Transverse colon (tissue), 4 donors: ENCODE data around the gene PLCXD3. TPM values are rescaled to one million over a fixed set of nuclear protein-coding genes. Genes with fewer than 3 reads are reported as not detected.

ENCODE experiments used
- DNase-seq: peaks from one replicate; pipeline ENCODE4 v3.0.0-alpha.2; 2019
- H3K27ac ChIP-seq, 4 donors: fragments of 200-600 bp; sonication (generic); 2 replicates each; pipeline ENCODE4 v1.5.1; 2016 to 2018; ENCODE audit warnings: inconsistent platforms in 4 of 4
- H3K27me3 ChIP-seq: fragments of 200-600 bp; sonication (generic); 2 replicates; pipeline ENCODE4 v1.5.1; 2017; ENCODE audit warnings: inconsistent platforms
- H3K36me3 ChIP-seq, 4 donors: fragments of 200-600 bp; sonication (generic); 2 replicates each; pipeline ENCODE4 v1.5.1; 2017 to 2019; ENCODE audit warnings: inconsistent platforms in 4 of 4
- H3K4me1 ChIP-seq, 4 donors: fragments of 200-600 bp; sonication (generic); 2 replicates each; pipeline ENCODE4 v1.5.1; 2017 to 2020; ENCODE audit warnings: inconsistent platforms in 4 of 4
- H3K4me3 ChIP-seq, 4 donors: fragments of 200-600 bp; sonication (generic); 1 replicate in 1 of 4; 2 replicates in 3 of 4; pipeline versions ENCODE4 v1.5.1 to v1.6.1; 2017 to 2019; ENCODE audit warnings: inconsistent platforms in 4 of 4
- H3K9me3 ChIP-seq, 2 donors: fragments of 200-600 bp; sonication (generic); 2 replicates each; pipeline ENCODE4 v1.5.1; 2017 to 2019; ENCODE audit warnings: inconsistent platforms in 2 of 2
- CTCF ChIP-seq, 5 experiments: fragments of 200-600 bp in 3 of 5; fragments of 450-650 bp in 2 of 5; sonication (generic) in 3 of 5; IDR thresholded peaks; 1 replicate in 2 of 5; 2 replicates in 3 of 5; pipeline ENCODE4 v1.5.1; 2016 to 2017; ENCODE audit warnings: antibody characterized with exemption in 5 of 5, inconsistent platforms in 3 of 5, mild to moderate bottlenecking in 2 of 5, moderate library complexity in 1 of 5
- EP300 ChIP-seq: sonication (generic); formaldehyde crosslinking; IDR thresholded peaks from one replicate; pipeline ENCODE4 v1.6.1; 2017; ENCODE audit warnings: antibody characterized with exemption, low read depth
- POLR2A ChIP-seq: fragments of 450-650 bp; IDR thresholded peaks from one replicate; pipeline ENCODE4 v1.6.1; 2016; ENCODE audit warnings: antibody characterized with exemption, mild to moderate bottlenecking, moderate library complexity
- POLR2AphosphoS5 ChIP-seq, 3 donors: sonication (generic); formaldehyde crosslinking; IDR thresholded peaks; one replicate each; pipeline ENCODE4 v1.6.1; 2016; ENCODE audit warnings: antibody characterized with exemption in 3 of 3
- WGBS, 2 donors: methylation state at CpG; one replicate each; pipeline ENCODE4 v1.1.5; 2018; ENCODE audit warnings: low coverage in 1 of 2; 5-methylcytosine and 5-hydroxymethylcytosine counted together
- in situ Hi-C, 4 donors: fragments of 200-750 bp; cut with MboI; loops; one replicate each; pipeline versions ENCODE4 v1.15.0 to v1.15.1; 2017; ENCODE audit warnings: low sequenced_read_pairs in 3 of 4, low pct_ligation_motif_present in 1 of 4, low pct_unique_long_range_greater_than_20kb in 1 of 4
- intact Hi-C: fragments of 100-400 bp; cut with DNase I; formaldehyde crosslinking; loops from one replicate; pipeline ENCODE4 v1.15.1; 2023; ENCODE audit warnings: low total_unique reads
- total RNA-seq, 4 donors: library from RNA; depleted of rRNA; stranded (reverse); fragments of >200 nt; gene quantifications; one replicate each; pipeline ENCODE4 v1.1.0, GENCODE V29; 2016

The PLCXD3 gene
- total RNA-seq, 4 donors from 2014 or later = 0.64 to 1.9 (median 0.68) TPM; not detected in 1

- no peak overlapping the region for H3K27ac ChIP-seq
- in situ Hi-C loops = no loop called here
- no peak for DNase-seq
- intact Hi-C loops = no loop called here
- H3K36me3 ChIP-seq = no peaks in the 10 kb centered on the region
- H3K27me3 ChIP-seq = no peaks in the 10 kb centered on the region
- no peak overlapping the region for H3K4me3 ChIP-seq
- H3K9me3 ChIP-seq = no peaks in the 10 kb centered on the region
- TF ChIP-seq EP300 = no peak
- no peak for TF ChIP-seq POLR2AphosphoS5 (IDR thresholded peaks at IDR 0.05)
- no peak for TF ChIP-seq POLR2A
- no peak for TF ChIP-seq CTCF (IDR thresholded peaks at IDR 0.05)
- WGBS, 2 donors = 75% methylated on average over 1 of the region's 1 CpG; no CpG with 5 or more reads in 1 of the 2 donors
- no peaks in the 10 kb centered on the region for H3K4me1 ChIP-seq
Measured at GRCh38 chr5:41435276-41435675, 75.1 kb downstream of the PLCXD3 start.

DNA sequence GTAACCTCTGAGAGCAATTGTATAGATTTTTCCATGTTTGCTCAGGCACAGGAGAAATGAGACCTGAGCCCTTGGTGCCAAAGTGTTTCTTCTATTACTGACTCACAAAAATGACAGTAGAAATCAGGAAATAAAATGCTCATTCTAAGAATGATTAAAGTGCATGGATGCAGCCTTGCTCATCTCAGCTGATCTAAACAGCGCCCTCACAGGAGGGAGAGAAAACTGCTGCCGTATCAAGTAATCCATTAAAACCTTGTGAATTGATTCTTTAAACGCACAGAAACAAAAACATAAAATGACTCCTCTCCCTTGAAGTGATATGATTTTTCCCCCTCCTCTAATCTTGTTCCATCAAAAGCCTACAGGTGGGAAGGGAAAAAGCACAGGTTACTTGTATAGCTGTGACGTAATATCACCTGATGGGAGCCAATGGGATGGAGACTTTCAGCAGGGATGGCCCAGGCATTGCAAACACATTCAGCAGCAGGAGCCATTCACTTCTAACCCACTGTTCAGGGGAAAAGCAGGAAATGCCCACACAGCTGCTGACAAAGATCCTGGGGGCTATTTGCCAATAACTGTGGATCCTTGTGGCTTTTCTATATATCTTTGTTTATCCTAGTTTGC lies 76.7 kb downstream of the PLCXD3 start:
- WGBS, 2 donors = 78 to 87% methylated on average over 4 of the region's 4 CpGs
- Histone ChIP-seq H3K9me3 (no peaks in the 10 kb centered on the region), H3K27me3 (no peaks in the 10 kb centered on the region), H3K36me3 (no peaks in the 10 kb centered on the region), H3K4me3 (no peak overlapping the region), H3K27ac (no peak overlapping the region), H3K4me1 (no peaks in the 10 kb centered on the region)
- in situ Hi-C loops (no loop called here), intact Hi-C loops (no loop called here)
- no peak for TF ChIP-seq EP300
- TF ChIP-seq POLR2A = no peak
- no peak for TF ChIP-seq CTCF (IDR thresholded peaks at IDR 0.05)
- no peak for TF ChIP-seq POLR2AphosphoS5 (IDR thresholded peaks at IDR 0.05)
- DNase-seq = no peak

DNA sequence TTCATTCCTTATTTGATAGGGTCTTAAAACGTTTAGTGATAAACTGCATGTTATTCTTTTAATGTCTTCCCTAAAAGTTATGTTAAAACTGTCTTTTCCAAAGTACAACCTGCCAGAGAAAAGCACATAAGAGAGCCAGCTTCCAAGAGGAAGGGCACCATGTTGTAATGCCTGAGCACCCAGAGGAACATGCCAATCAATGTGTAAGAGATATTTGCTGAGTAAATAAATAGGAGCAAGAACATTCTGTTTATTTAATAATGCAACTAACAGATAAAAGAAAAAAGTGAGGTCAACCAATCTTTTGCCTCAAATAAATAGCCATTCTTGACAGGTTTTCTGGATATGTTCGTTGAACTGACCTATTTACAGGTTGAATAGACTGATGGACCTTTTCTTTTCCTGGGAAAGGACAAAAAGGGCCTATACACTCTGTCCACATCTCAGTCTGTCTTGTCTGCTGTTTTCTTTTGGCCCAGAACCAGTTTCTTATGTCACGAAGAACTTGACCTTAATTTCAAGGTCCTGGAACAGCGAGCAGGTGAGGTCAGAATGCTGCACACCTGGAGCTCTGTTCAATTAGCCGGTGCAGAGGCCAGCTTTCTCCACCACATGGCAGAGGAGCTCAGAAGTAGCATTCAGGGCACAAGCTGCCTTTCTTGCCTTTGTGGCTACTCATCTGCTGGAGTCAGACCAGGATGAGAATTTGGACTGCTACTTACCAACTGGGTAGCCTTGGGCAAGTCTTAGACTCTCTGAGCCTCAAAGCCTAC lies 77.7 kb downstream of the PLCXD3 start:
- Histone ChIP-seq H3K4me3 (no peak overlapping the region), H3K27me3 (no peaks in the 10 kb centered on the region), H3K36me3 (no peaks in the 10 kb centered on the region), H3K4me1 (no peaks in the 10 kb centered on the region), H3K9me3 (no peaks in the 10 kb centered on the region), H3K27ac (no peak overlapping the region)
- WGBS, 2 donors = 61 to 82% methylated on average over 2 to 5 of the region's 5 CpGs
- intact Hi-C loops = no loop called here
- in situ Hi-C loops = no loop called here
- TF ChIP-seq EP300 (no peak), CTCF (IDR thresholded peaks at IDR 0.05) (no peak), POLR2AphosphoS5 (IDR thresholded peaks at IDR 0.05) (no peak), POLR2A (no peak)
- DNase-seq = no peak

DNA sequence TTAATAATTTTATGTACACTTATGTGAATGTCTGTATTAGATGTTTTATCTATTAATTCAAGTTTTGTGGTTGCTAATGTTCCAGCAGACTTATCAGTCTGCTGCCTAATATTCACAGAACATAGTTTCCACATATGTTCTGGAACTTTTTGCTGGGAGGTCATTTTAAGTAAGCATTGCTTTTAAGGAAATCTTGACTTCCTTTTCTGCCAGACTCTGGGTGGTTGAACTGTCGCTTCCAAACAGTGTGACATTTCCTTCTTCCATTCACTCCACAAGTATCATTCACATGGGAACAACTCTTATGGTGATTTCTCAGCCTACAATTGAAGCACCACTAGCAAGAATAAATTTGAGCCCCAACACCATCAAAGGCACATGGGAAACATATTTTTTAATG lies 82.9 kb downstream of the PLCXD3 start:
- 40 to 63% methylated on average over 1 of the region's 1 CpG for WGBS, 2 donors
- Histone ChIP-seq H3K27me3 (no peaks in the 10 kb centered on the region), H3K4me3 (no peak overlapping the region), H3K9me3 (no peaks in the 10 kb centered on the region), H3K36me3 (no peaks in the 10 kb centered on the region), H3K27ac (no peak overlapping the region), H3K4me1 (no peaks in the 10 kb centered on the region)
- intact Hi-C loops (no loop called here), in situ Hi-C loops (no loop called here)
- no peak for DNase-seq
- TF ChIP-seq POLR2A (no peak), EP300 (no peak), POLR2AphosphoS5 (IDR thresholded peaks at IDR 0.05) (no peak), CTCF (IDR thresholded peaks at IDR 0.05) (no peak)
